ENCODE measurements around the gene THAP2.

THAP2 gene

GRCh38 chr12:71653137-71653536 is 11.0 kb upstream of the THAP2 start:
- ChIA-PET CTCF (interaction anchor here (1.0 kb wide), 1 partner anchor 10 kb away, joined by 3 read pairs; no protein-coding TSS in a partner anchor), POLR2A (no interaction called here)
- no peak for DNase-seq (ENCODE audit: extremely low spot score)
- TF ChIP-seq CTCF (IDR thresholded peaks at IDR 0.05; ENCODE audit: control extremely low read depth, extremely low read depth, low read depth, missing control alignments) = no peak

GRCh38 chr12:71654200-71654599 is 9.9 kb upstream of the THAP2 start:
- TF ChIP-seq CTCF (IDR thresholded peaks at IDR 0.05; ENCODE audit: control extremely low read depth, extremely low read depth, low read depth, missing control alignments) = no peak
- ChIA-PET CTCF (interaction anchor here (0.9 to 3.9 kb wide), 5 partner anchors 8 to 34 kb away, joined by 3 to 14 read pairs (median 4); no protein-coding TSS in a partner anchor), POLR2A (no interaction called here)
- no peak for DNase-seq (ENCODE audit: extremely low spot score)

- no peak for TF ChIP-seq CTCF (IDR thresholded peaks at IDR 0.05; ENCODE audit: control extremely low read depth, extremely low read depth, low read depth, missing control alignments)
- ChIA-PET POLR2A (no interaction called here), CTCF (interaction anchor here (1.0 to 3.9 kb wide), 4 partner anchors 7 to 19 kb away, joined by 3 to 14 read pairs (median 6); partner anchors contain the start of gene THAP2)
- no peak for DNase-seq (ENCODE audit: extremely low spot score)
These were observed 8.6 kb upstream of the THAP2 start for GRCh38 chr12:71655495-71655894.

GRCh38 chr12:71655907-71656306 is 8.2 kb upstream of the THAP2 start:
- POLR2A ChIA-PET = no interaction called here
- no peak for TF ChIP-seq CTCF (IDR thresholded peaks at IDR 0.05; ENCODE audit: control extremely low read depth, extremely low read depth, low read depth, missing control alignments)
- CTCF ChIA-PET = interaction anchor here (1.0 to 3.9 kb wide), 2 partner anchors 8 to 10 kb away, joined by 3 to 14 read pairs; partner anchors contain the start of gene THAP2
- DNase-seq (ENCODE audit: extremely low spot score) = no peak

- TF ChIP-seq CTCF (IDR thresholded peaks at IDR 0.05; ENCODE audit: control extremely low read depth, extremely low read depth, low read depth, missing control alignments) = no peak
- ChIA-PET CTCF (interaction anchor here (3.9 kb wide), 1 partner anchor 11 kb away, joined by 14 read pairs; no protein-coding TSS in a partner anchor), POLR2A (no interaction called here)
- DNase-seq (ENCODE audit: extremely low spot score) = no peak
These were observed 7.4 kb upstream of the THAP2 start for GRCh38 chr12:71656740-71657139.

GRCh38 chr12:71661977-71662530 is 2.0 kb upstream of the THAP2 start:
- no peak for DNase-seq (ENCODE audit: extremely low spot score)
- TF ChIP-seq CTCF (IDR thresholded peaks at IDR 0.05; ENCODE audit: control extremely low read depth, extremely low read depth, low read depth, missing control alignments) = no peak
- POLR2A ChIA-PET = interaction anchor here (0.6 to 2.6 kb wide), 2 partner anchors 24 to 729 kb away, joined by 3 to 34 read pairs; partner anchors contain the start of gene TMEM19
- CTCF ChIA-PET = interaction anchor here (0.7 to 6.9 kb wide), 4 partner anchors 8 to 26 kb away, joined by 3 to 37 read pairs (median 15); no protein-coding TSS in a partner anchor
